ENCODE data around the gene ENGASE. TPM values are rescaled to one million over a fixed set of nuclear protein-coding genes. Genes with fewer than 3 reads are reported as not detected.

The ENGASE gene
- total and polyA plus RNA-seq, 7 experiments from 2014 or later = 3.8 to 214 (median 82.7) TPM

DNA sequence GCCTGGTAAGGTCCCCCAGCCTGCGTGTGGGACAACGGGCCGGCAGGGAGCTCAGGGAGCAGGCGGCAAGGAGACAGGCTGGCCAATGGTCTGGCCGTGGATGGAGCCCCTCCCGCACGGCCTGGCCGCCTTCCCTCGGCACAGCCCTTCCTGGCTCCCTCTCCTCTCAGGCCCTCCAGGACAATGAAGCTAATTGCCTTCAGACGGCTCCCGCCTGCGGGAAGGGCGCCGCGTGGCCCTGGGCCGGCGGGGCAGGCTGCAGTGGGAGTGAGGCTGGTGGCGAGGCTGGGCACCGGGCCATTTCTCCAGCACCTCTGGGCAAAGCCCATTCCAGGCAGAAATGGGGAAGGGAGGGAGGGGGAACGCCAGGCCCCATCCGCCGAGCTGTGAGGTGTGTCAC is 50.9 kb downstream of the ENGASE start:
- DNase-seq (no peak), ATAC-seq (no peak)
- Mint-ChIP-seq H3K27ac (no peak overlapping the region), H3K4me3 (no peak overlapping the region), H3K36me3 (no peaks in the 10 kb centered on the region), H3K9me3 (no peaks in the 10 kb centered on the region), H3K27me3 (peaks cover 0 to 15% (median 4%) of the 10 kb centered on the region in 5 donors), H3K4me1 (no peaks in the 10 kb centered on the region)
- Histone ChIP-seq H3K27me3 (ENCODE audit: control insufficient read depth in 2 of 2, insufficient read depth in 2 of 2, low read length in 2 of 2) (no peaks in the 10 kb centered on the region), H3K36me3 (ENCODE audit: control insufficient read depth in 2 of 3, insufficient read depth in 3 of 3, low read length in 3 of 3) (no peaks in the 10 kb centered on the region), H3K9me3 (ENCODE audit: control insufficient read depth in 2 of 3, low read length in 3 of 3) (no peaks in the 10 kb centered on the region), H3K4me3 (ENCODE audit: low read length) (no peak overlapping the region), H3K27ac (ENCODE audit: low read depth, low read length) (no peak overlapping the region), H3K4me1 (ENCODE audit: control insufficient read depth in 2 of 2, insufficient read depth in 2 of 2, low read length in 2 of 2) (no peaks in the 10 kb centered on the region)
- intact Hi-C loops (cut with micrococcal nuclease) = no loop called here
- ChIA-PET CTCF (no interaction called here), POLR2A (no interaction called here)

GRCh38 chr17:79126139-79126538 is 51.5 kb downstream of the ENGASE start:
- Mint-ChIP-seq H3K27ac (no peak overlapping the region), H3K36me3 (no peaks in the 10 kb centered on the region), H3K9me3 (no peaks in the 10 kb centered on the region), H3K4me3 (no peak overlapping the region), H3K27me3 (peaks cover 0 to 15% (median 4%) of the 10 kb centered on the region in 5 donors), H3K4me1 (no peaks in the 10 kb centered on the region)
- Histone ChIP-seq H3K27ac (ENCODE audit: low read depth, low read length) (no peak overlapping the region), H3K4me1 (ENCODE audit: control insufficient read depth in 2 of 2, insufficient read depth in 2 of 2, low read length in 2 of 2) (no peaks in the 10 kb centered on the region), H3K4me3 (ENCODE audit: low read length) (no peak overlapping the region), H3K36me3 (ENCODE audit: control insufficient read depth in 2 of 3, insufficient read depth in 3 of 3, low read length in 3 of 3) (no peaks in the 10 kb centered on the region), H3K9me3 (ENCODE audit: control insufficient read depth in 2 of 3, low read length in 3 of 3) (no peaks in the 10 kb centered on the region), H3K27me3 (ENCODE audit: control insufficient read depth in 2 of 2, insufficient read depth in 2 of 2, low read length in 2 of 2) (no peaks in the 10 kb centered on the region)
- POLR2A ChIA-PET = no interaction called here
- ATAC-seq (no peak), DNase-seq (no peak)
- intact Hi-C loops (cut with micrococcal nuclease) = no loop called here
- CTCF ChIA-PET = no interaction called here

DNA sequence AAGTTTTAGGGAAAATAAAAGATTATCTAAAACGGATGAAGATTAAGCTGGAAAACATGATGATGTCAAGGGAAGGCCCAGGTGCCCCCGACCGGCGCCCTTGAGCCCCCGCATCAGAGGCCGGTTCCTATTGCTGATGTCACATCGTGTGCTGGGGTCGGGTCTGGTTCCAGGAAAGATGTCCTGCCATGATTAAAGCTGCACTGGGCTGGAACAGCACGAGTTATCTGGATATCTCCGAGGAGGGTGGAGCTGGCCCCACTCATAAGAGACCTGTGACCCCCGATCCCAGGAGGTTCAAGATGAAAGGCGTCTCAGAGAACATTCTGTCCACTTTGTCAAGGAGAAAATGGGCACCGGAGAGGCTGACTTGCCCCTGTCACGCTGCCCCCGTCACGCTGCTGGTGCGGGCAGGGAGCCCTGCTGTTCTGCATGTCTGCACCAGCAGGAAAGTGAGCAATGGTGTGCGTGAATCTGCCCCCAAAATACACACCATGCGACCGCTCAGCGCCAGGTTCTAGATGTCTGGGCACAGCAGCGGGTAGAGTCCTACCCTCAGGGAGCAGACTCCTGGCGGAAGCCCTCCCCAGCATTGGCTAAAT is 53.0 kb downstream of the ENGASE start:
- Mint-ChIP-seq H3K36me3 (no peaks in the 10 kb centered on the region), H3K27me3 (peaks cover 0 to 15% (median 4%) of the 10 kb centered on the region in 5 donors), H3K4me1 (no peaks in the 10 kb centered on the region), H3K9me3 (no peaks in the 10 kb centered on the region), H3K4me3 (no peak overlapping the region), H3K27ac (no peak overlapping the region)
- Histone ChIP-seq H3K9me3 (ENCODE audit: control insufficient read depth in 2 of 3, low read length in 3 of 3) (no peaks in the 10 kb centered on the region), H3K27ac (ENCODE audit: low read depth, low read length) (no peak overlapping the region), H3K27me3 (ENCODE audit: control insufficient read depth in 2 of 2, insufficient read depth in 2 of 2, low read length in 2 of 2) (no peaks in the 10 kb centered on the region), H3K4me3 (ENCODE audit: low read length) (no peak overlapping the region), H3K36me3 (ENCODE audit: control insufficient read depth in 2 of 3, insufficient read depth in 3 of 3, low read length in 3 of 3) (no peaks in the 10 kb centered on the region), H3K4me1 (ENCODE audit: control insufficient read depth in 2 of 2, insufficient read depth in 2 of 2, low read length in 2 of 2) (no peaks in the 10 kb centered on the region)
- ChIA-PET CTCF (no interaction called here), POLR2A (no interaction called here)
- DNase-seq (no peak), ATAC-seq (no peak)
- intact Hi-C loops (cut with micrococcal nuclease) = no loop called here

DNA sequence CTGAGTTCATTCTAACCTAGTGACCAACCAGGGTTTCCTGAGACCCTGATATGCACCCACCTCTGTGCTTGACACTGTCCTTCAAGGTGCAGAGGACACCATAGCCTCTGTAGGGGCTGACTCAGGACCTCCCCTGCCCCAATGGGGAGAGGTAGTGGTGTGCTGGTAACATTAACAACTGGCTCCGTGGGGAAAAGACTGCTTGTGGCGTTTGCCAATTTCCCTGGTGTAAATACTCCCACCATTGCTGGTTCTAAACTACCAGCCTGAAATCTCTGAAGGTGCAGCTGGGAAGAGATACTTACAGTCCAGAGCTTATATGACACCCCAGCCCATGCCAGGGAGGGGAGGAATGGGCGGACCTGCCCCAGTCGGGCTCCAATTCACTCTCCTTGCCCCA is 54.9 kb downstream of the ENGASE start:
- H3K4me1 ChIP-seq (ENCODE audit: control insufficient read depth in 2 of 2, insufficient read depth in 2 of 2, low read length in 2 of 2) = no peaks in the 10 kb centered on the region
- Mint-ChIP-seq H3K4me1 (no peaks in the 10 kb centered on the region), H3K36me3 (no peaks in the 10 kb centered on the region), H3K4me3 (no peak overlapping the region), H3K27me3 (peaks cover 0 to 23% (median 4%) of the 10 kb centered on the region in 5 donors), H3K9me3 (no peaks in the 10 kb centered on the region), H3K27ac (no peak overlapping the region)
- no peak for DNase-seq
- no peak overlapping the region for H3K27ac ChIP-seq (ENCODE audit: low read depth, low read length)
- no peak overlapping the region for H3K4me3 ChIP-seq (ENCODE audit: low read length)
- ATAC-seq = no peak
- intact Hi-C loops (cut with micrococcal nuclease) = no loop called here
- CTCF ChIA-PET = no interaction called here
- H3K9me3 ChIP-seq (ENCODE audit: control insufficient read depth in 2 of 3, low read length in 3 of 3) = no peaks in the 10 kb centered on the region
- no peaks in the 10 kb centered on the region for H3K36me3 ChIP-seq (ENCODE audit: control insufficient read depth in 2 of 3, insufficient read depth in 3 of 3, low read length in 3 of 3)
- POLR2A ChIA-PET = no interaction called here
- no peaks in the 10 kb centered on the region for H3K27me3 ChIP-seq (ENCODE audit: control insufficient read depth in 2 of 2, insufficient read depth in 2 of 2, low read length in 2 of 2)

DNA sequence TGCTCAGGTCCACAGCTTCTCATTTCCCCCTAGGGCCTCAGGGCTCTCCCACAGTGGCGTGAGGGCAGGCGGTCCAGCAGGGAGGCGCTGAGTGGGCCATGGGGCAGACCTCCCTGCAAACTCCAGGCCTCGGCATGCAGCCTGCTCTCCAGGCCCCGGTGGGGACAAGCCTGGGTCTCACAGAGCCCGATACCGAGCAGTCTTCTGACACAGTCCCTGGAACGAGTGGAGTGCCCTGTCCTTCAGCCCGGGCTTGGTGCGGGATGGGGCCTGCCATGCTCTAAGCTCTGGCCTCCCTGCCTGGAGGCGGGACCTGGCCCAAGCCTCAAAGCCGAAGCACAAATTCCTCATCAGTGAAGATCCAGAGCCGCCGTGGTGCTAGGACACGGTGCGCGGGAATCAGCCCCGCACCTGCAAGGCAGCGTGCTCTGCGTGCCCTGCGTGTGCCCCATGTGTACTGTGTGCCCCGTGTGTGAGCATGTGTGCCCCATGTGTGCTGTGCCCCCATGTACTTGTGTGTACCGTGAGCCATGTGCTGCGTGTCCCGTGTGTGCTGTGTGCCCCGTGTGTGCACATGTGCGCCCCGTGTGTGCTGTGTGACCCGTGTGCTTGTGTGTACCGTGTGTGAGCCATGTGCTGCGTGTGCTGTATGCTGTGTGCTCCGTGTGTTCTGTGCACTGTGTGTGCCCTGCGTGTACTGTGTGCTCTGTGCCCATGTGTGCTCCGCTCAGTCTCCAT is 56.1 kb downstream of the ENGASE start:
- H3K27ac ChIP-seq (ENCODE audit: low read depth, low read length) = no peak overlapping the region
- H3K9me3 ChIP-seq (ENCODE audit: control insufficient read depth in 2 of 3, low read length in 3 of 3) = no peaks in the 10 kb centered on the region
- CTCF ChIA-PET = no interaction called here
- H3K4me1 Mint-ChIP-seq = no peaks in the 10 kb centered on the region
- H3K27me3 Mint-ChIP-seq = peaks cover 0 to 24% (median 4%) of the 10 kb centered on the region in 5 donors
- H3K27ac Mint-ChIP-seq = no peak overlapping the region
- no peaks in the 10 kb centered on the region for H3K27me3 ChIP-seq (ENCODE audit: control insufficient read depth in 2 of 2, insufficient read depth in 2 of 2, low read length in 2 of 2)
- no peak overlapping the region for H3K4me3 ChIP-seq (ENCODE audit: low read length)
- intact Hi-C loops (cut with micrococcal nuclease) = no loop called here
- H3K9me3 Mint-ChIP-seq = no peaks in the 10 kb centered on the region
- DNase-seq = no peak
- H3K36me3 ChIP-seq (ENCODE audit: control insufficient read depth in 2 of 3, insufficient read depth in 3 of 3, low read length in 3 of 3) = no peaks in the 10 kb centered on the region
- POLR2A ChIA-PET = no interaction called here
- no peaks in the 10 kb centered on the region for H3K4me1 ChIP-seq (ENCODE audit: control insufficient read depth in 2 of 2, insufficient read depth in 2 of 2, low read length in 2 of 2)
- no peak for ATAC-seq
- H3K36me3 Mint-ChIP-seq = no peaks in the 10 kb centered on the region
- H3K4me3 Mint-ChIP-seq = no peak overlapping the region

DNA sequence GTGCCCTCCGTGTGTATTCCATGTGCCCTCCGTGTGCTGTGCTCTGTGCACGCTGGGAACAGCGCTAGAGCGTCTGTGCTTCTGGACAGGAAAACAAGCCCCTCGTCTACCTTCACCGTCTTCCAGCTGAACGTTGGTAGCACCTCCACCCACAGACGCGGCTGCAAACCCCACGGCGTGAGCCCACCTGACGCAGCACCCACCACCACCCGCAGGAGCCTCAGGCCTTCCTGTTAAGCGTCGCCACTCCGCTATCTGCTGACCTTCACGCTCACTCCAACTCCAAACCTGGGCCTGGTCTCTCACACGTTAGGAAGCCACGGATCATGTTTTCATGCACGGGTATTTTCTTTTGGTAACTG is 56.6 kb downstream of the ENGASE start:
- Mint-ChIP-seq H3K27me3 (peaks cover 0 to 29% (median 4%) of the 10 kb centered on the region in 5 donors), H3K4me1 (no peaks in the 10 kb centered on the region), H3K9me3 (no peaks in the 10 kb centered on the region), H3K27ac (no peak overlapping the region), H3K4me3 (no peak overlapping the region), H3K36me3 (no peaks in the 10 kb centered on the region)
- Histone ChIP-seq H3K4me3 (ENCODE audit: low read length) (no peak overlapping the region), H3K4me1 (ENCODE audit: control insufficient read depth in 2 of 2, insufficient read depth in 2 of 2, low read length in 2 of 2) (no peaks in the 10 kb centered on the region), H3K27ac (ENCODE audit: low read depth, low read length) (no peak overlapping the region), H3K27me3 (ENCODE audit: control insufficient read depth in 2 of 2, insufficient read depth in 2 of 2, low read length in 2 of 2) (no peaks in the 10 kb centered on the region), H3K9me3 (ENCODE audit: control insufficient read depth in 2 of 3, low read length in 3 of 3) (no peaks in the 10 kb centered on the region), H3K36me3 (ENCODE audit: control insufficient read depth in 2 of 3, insufficient read depth in 3 of 3, low read length in 3 of 3) (no peaks in the 10 kb centered on the region)
- no peak for DNase-seq
- POLR2A ChIA-PET = no interaction called here
- no peak for ATAC-seq
- intact Hi-C loops (cut with micrococcal nuclease) = no loop called here
- CTCF ChIA-PET = no interaction called here

- peaks cover 0 to 30% (median 4%) of the 10 kb centered on the region in 5 donors for H3K27me3 Mint-ChIP-seq
- Histone ChIP-seq H3K4me3 (ENCODE audit: low read length) (no peak overlapping the region), H3K27me3 (ENCODE audit: control insufficient read depth in 2 of 2, insufficient read depth in 2 of 2, low read length in 2 of 2) (no peaks in the 10 kb centered on the region), H3K9me3 (ENCODE audit: control insufficient read depth in 2 of 3, low read length in 3 of 3) (no peaks in the 10 kb centered on the region), H3K27ac (ENCODE audit: low read depth, low read length) (no peak overlapping the region), H3K36me3 (ENCODE audit: control insufficient read depth in 2 of 3, insufficient read depth in 3 of 3, low read length in 3 of 3) (no peaks in the 10 kb centered on the region), H3K4me1 (ENCODE audit: control insufficient read depth in 2 of 2, insufficient read depth in 2 of 2, low read length in 2 of 2) (no peaks in the 10 kb centered on the region)
- ATAC-seq = no peak
- H3K4me3 Mint-ChIP-seq = no peak overlapping the region
- ChIA-PET POLR2A (no interaction called here), CTCF (no interaction called here)
- H3K9me3 Mint-ChIP-seq = no peaks in the 10 kb centered on the region
- H3K4me1 Mint-ChIP-seq = no peaks in the 10 kb centered on the region
- no peaks in the 10 kb centered on the region for H3K36me3 Mint-ChIP-seq
- peak overlapping the region in 1 of 9 donors; percentile 33 for H3K27ac Mint-ChIP-seq
- intact Hi-C loops (cut with micrococcal nuclease) = no loop called here
- no peak for DNase-seq
Measured at GRCh38 chr17:79131701-79132100, 57.1 kb downstream of the ENGASE start.

Data from naive thymus-derived CD4-positive, alpha-beta T cell (primary cell).